Ascending aorta (tissue), 2 donors: ENCODE data around the gene ATP10B. TPM values are rescaled to one million over a fixed set of nuclear protein-coding genes. Genes with fewer than 3 reads are reported as not detected.

Experiments used
- DNase-seq, 2 donors: peaks; one replicate each; pipeline ENCODE4 v3.0.0-alpha.2; 2019; ENCODE audit warnings: low spot score in 2 of 2
- H3K27ac ChIP-seq, 2 donors: fragments of 200-600 bp; sonication (generic); one replicate each; pipeline ENCODE4 v1.5.1; 2016 to 2017; ENCODE audit warnings: mild to moderate bottlenecking in 1 of 2
- H3K27me3 ChIP-seq: fragments of 200-600 bp; sonication (generic); one replicate; pipeline ENCODE4 v1.5.1; 2017
- H3K36me3 ChIP-seq, 2 donors: fragments of 200-600 bp; sonication (generic); one replicate each; pipeline ENCODE4 v1.5.1; 2016
- H3K4me1 ChIP-seq, 2 donors: fragments of 200-600 bp; sonication (generic); one replicate each; pipeline ENCODE4 v1.5.1; 2016 to 2017; ENCODE audit warnings: mild to moderate bottlenecking in 1 of 2
- H3K4me3 ChIP-seq, 2 donors: fragments of 200-600 bp; sonication (generic); one replicate each; pipeline ENCODE4 v1.5.1; 2016 to 2017; ENCODE audit warnings: mild to moderate bottlenecking in 1 of 2
- H3K9me3 ChIP-seq, 2 donors: fragments of 200-600 bp; sonication (generic); one replicate each; pipeline ENCODE4 v1.5.1; 2016
- CTCF ChIP-seq, 3 experiments: fragments of 200-600 bp in 2 of 3; fragments of 450-650 bp in 1 of 3; sonication (generic) in 2 of 3; IDR thresholded peaks; one replicate each; pipeline ENCODE4 v1.5.1; 2016 to 2019; ENCODE audit warnings: antibody characterized with exemption in 3 of 3, mild to moderate bottlenecking in 1 of 3, moderate library complexity in 1 of 3
- intact Hi-C: fragments of 100-400 bp; cut with DNase I; formaldehyde crosslinking; loops from one replicate; pipeline ENCODE4 v1.15.1; 2023
- total RNA-seq: library from RNA; depleted of rRNA; stranded (reverse); fragments of >200 nt; gene quantifications from one replicate; pipeline ENCODE4 v1.1.0, GENCODE V29; 2016

ATP10B gene
- total RNA-seq, 1 donor from 2014 or later = 0.43 TPM

- H3K4me3 ChIP-seq = no peak overlapping the region
- H3K36me3 ChIP-seq = no peaks in the 10 kb centered on the region
- intact Hi-C loops = no loop called here
- H3K27me3 ChIP-seq = no peaks in the 10 kb centered on the region
- DNase-seq = no peak
- no peaks in the 10 kb centered on the region for H3K4me1 ChIP-seq
- no peak overlapping the region for H3K27ac ChIP-seq
- no peaks in the 10 kb centered on the region for H3K9me3 ChIP-seq
- no peak for TF ChIP-seq CTCF (IDR thresholded peaks at IDR 0.05)
Measured at GRCh38 chr5:160774666-160775315, 77.2 kb downstream of the ATP10B start.

GRCh38 chr5:160773646-160774410, 78.2 kb downstream of the ATP10B start:
- Histone ChIP-seq H3K36me3 (no peaks in the 10 kb centered on the region), H3K9me3 (no peaks in the 10 kb centered on the region), H3K4me3 (no peak overlapping the region), H3K27ac (no peak overlapping the region), H3K27me3 (no peaks in the 10 kb centered on the region), H3K4me1 (no peaks in the 10 kb centered on the region)
- TF ChIP-seq CTCF (IDR thresholded peaks at IDR 0.05) = no peak
- intact Hi-C loops = no loop called here
- no peak for DNase-seq

GRCh38 chr5:160772854-160773253, 79.2 kb downstream of the ATP10B start:
- no peak for TF ChIP-seq CTCF (IDR thresholded peaks at IDR 0.05)
- no peak overlapping the region for H3K4me3 ChIP-seq
- intact Hi-C loops = no loop called here

GRCh38 chr5:160770718-160771117, 81.3 kb downstream of the ATP10B start:
- TF ChIP-seq CTCF (IDR thresholded peaks at IDR 0.05) = no peak
- H3K4me1 ChIP-seq = no peaks in the 10 kb centered on the region
- no peak overlapping the region for H3K27ac ChIP-seq
- no peak overlapping the region for H3K4me3 ChIP-seq
- no peaks in the 10 kb centered on the region for H3K36me3 ChIP-seq
- H3K9me3 ChIP-seq = no peaks in the 10 kb centered on the region
- no peaks in the 10 kb centered on the region for H3K27me3 ChIP-seq
- no peak for DNase-seq
- intact Hi-C loops = no loop called here

More at GRCh38 chr5:160772854-160773253, 79.2 kb downstream of the ATP10B start:
- DNase-seq = no peak
- H3K9me3 ChIP-seq = no peaks in the 10 kb centered on the region
- no peaks in the 10 kb centered on the region for H3K36me3 ChIP-seq
- H3K27me3 ChIP-seq = no peaks in the 10 kb centered on the region
- no peak overlapping the region for H3K27ac ChIP-seq
- H3K4me1 ChIP-seq = no peaks in the 10 kb centered on the region

GRCh38 chr5:160769301-160769700, 82.7 kb downstream of the ATP10B start:
- Histone ChIP-seq H3K9me3 (no peaks in the 10 kb centered on the region), H3K36me3 (no peaks in the 10 kb centered on the region), H3K4me1 (no peaks in the 10 kb centered on the region), H3K27ac (no peak overlapping the region), H3K27me3 (no peaks in the 10 kb centered on the region), H3K4me3 (no peak overlapping the region)
- intact Hi-C loops = no loop called here
- DNase-seq = no peak
- TF ChIP-seq CTCF (IDR thresholded peaks at IDR 0.05) = no peak
